Right atrium auricular region (tissue), 2 donors: ENCODE data around the gene KIRREL1. TPM values are rescaled to one million over a fixed set of nuclear protein-coding genes. Genes with fewer than 3 reads are reported as not detected.
"Not testable (repeated sequence)": the region's sequence is repeated elsewhere in the genome, so short reads cannot be mapped to it uniquely, and the experiment has no call there.

ENCODE experiments used
- DNase-seq: peaks from one replicate; pipeline ENCODE4 v3.0.0-alpha.2; 2019; ENCODE audit warnings: low spot score
- H3K27ac ChIP-seq, 2 donors: fragments of 200-600 bp; sonication (generic); 1 replicate in 1 of 2; 2 replicates in 1 of 2; pipeline ENCODE4 v1.5.1; 2016 to 2019
- H3K27me3 ChIP-seq, 2 donors: fragments of 200-600 bp; sonication (generic); one replicate each; pipeline versions ENCODE4 v1.5.1 to v1.6.0; 2017 to 2019
- H3K36me3 ChIP-seq: fragments of 200-600 bp; sonication (generic); one replicate; pipeline ENCODE4 v1.5.1; 2016
- H3K4me1 ChIP-seq, 2 donors: fragments of 200-600 bp; sonication (generic); one replicate each; pipeline versions ENCODE4 v1.5.1 to v1.6.0; 2017 to 2019
- H3K4me3 ChIP-seq, 2 donors: fragments of 200-600 bp; sonication (generic); 1 replicate in 1 of 2; 2 replicates in 1 of 2; pipeline ENCODE4 v1.5.1; 2017 to 2019; ENCODE audit warnings: mild to moderate bottlenecking in 1 of 2, moderate library complexity in 1 of 2
- H3K9me3 ChIP-seq, 2 donors: fragments of 200-600 bp; sonication (generic); one replicate each; pipeline ENCODE4 v1.5.1; 2019
- CTCF ChIP-seq, 2 donors: fragments of 200-600 bp; sonication (generic); IDR thresholded peaks; one replicate each; pipeline ENCODE4 v1.5.1; 2019; ENCODE audit warnings: antibody characterized with exemption in 2 of 2
- total RNA-seq, 2 donors: library from RNA; depleted of rRNA; stranded (reverse); fragments of >200 nt; gene quantifications; one replicate each; pipeline ENCODE4 v1.1.0, GENCODE V29; 2016

KIRREL1 gene
- total RNA-seq, 2 donors from 2014 or later: 12.3 to 21.9 TPM

GRCh38 chr1:158124999-158125398, 131.6 kb downstream of the KIRREL1 start:
- Histone ChIP-seq H3K9me3 (no peaks in the 10 kb centered on the region), H3K27ac (no peak overlapping the region), H3K4me1 (no peaks in the 10 kb centered on the region), H3K36me3 (no peaks in the 10 kb centered on the region), H3K4me3 (no peak overlapping the region), H3K27me3 (no peaks in the 10 kb centered on the region)
- peak; percentile 96 for DNase-seq
- peak; percentile 89 to 91 for TF ChIP-seq CTCF (IDR thresholded peaks at IDR 0.05)

GRCh38 chr1:158126425-158126824, 133.0 kb downstream of the KIRREL1 start:
- Histone ChIP-seq H3K4me1 (no peaks in the 10 kb centered on the region), H3K27ac (no peak overlapping the region), H3K27me3 (no peaks in the 10 kb centered on the region), H3K4me3 (no peak overlapping the region), H3K36me3 (no peaks in the 10 kb centered on the region), H3K9me3 (no peaks in the 10 kb centered on the region)
- no peak for TF ChIP-seq CTCF (IDR thresholded peaks at IDR 0.05)
- no peak for DNase-seq

GRCh38 chr1:158128531-158128930, 135.1 kb downstream of the KIRREL1 start:
- H3K36me3 ChIP-seq, H3K4me1 ChIP-seq, H3K27ac ChIP-seq, H3K4me3 ChIP-seq, H3K9me3 ChIP-seq, H3K27me3 ChIP-seq, DNase-seq: not testable (repeated sequence)

- no peak for DNase-seq
- Histone ChIP-seq H3K9me3 (no peaks in the 10 kb centered on the region), H3K4me1 (no peaks in the 10 kb centered on the region), H3K4me3 (no peak overlapping the region), H3K36me3 (no peaks in the 10 kb centered on the region), H3K27ac (no peak overlapping the region), H3K27me3 (no peaks in the 10 kb centered on the region)
- no peak for TF ChIP-seq CTCF (IDR thresholded peaks at IDR 0.05)
Observed at GRCh38 chr1:158131217-158131616, 137.8 kb downstream of the KIRREL1 start.

GRCh38 chr1:158140764-158141192, 147.3 kb downstream of the KIRREL1 start:
- Histone ChIP-seq H3K27ac (no peak overlapping the region), H3K36me3 (no peaks in the 10 kb centered on the region), H3K4me3 (no peak overlapping the region), H3K9me3 (no peaks in the 10 kb centered on the region), H3K4me1 (peaks cover 0 to 22% of the 10 kb centered on the region in 2 donors), H3K27me3 (no peaks in the 10 kb centered on the region)
- TF ChIP-seq CTCF (IDR thresholded peaks at IDR 0.05): no peak
- DNase-seq: peak; percentile 16

- no peaks in the 10 kb centered on the region for H3K27me3 ChIP-seq
- peak overlapping the region; percentile 51 to 75 for H3K27ac ChIP-seq
- no peaks in the 10 kb centered on the region for H3K36me3 ChIP-seq
- peak; percentile 63 for DNase-seq
- H3K4me1 ChIP-seq: peaks cover 0 to 44% of the 10 kb centered on the region in 2 donors
- TF ChIP-seq CTCF (IDR thresholded peaks at IDR 0.05): no peak
- H3K9me3 ChIP-seq: no peaks in the 10 kb centered on the region
- no peak overlapping the region for H3K4me3 ChIP-seq
Observed at GRCh38 chr1:158145173-158145719, 151.8 kb downstream of the KIRREL1 start.
